Smooth muscle cell (in vitro differentiated cells): Measurements from ENCODE around the gene RTL10. TPM values are rescaled to one million over a fixed set of nuclear protein-coding genes. Genes with fewer than 3 reads are reported as not detected.

Experiments used
- DNase-seq: peaks from one replicate; lab custom pipeline; 2025; ENCODE audit not compliant: unreplicated experiment; lab: John Stamatoyannopoulos, UW
- H2AFZ ChIP-seq: fragments of 200-600 bp; sonication (generic); 2 replicates; pipeline ENCODE4 v1.6.0; 2016; ENCODE audit warnings: antibody characterized with exemption, low read depth, mild to moderate bottlenecking
- H3F3A ChIP-seq: fragments of 200-600 bp; sonication (generic); 2 replicates; pipeline ENCODE4 v1.6.0; 2017; ENCODE audit warnings: antibody characterized with exemption, low read depth
- H3K27ac ChIP-seq: fragments of 200-600 bp; sonication (generic); 2 replicates; pipeline ENCODE4 v1.5.1; 2016; ENCODE audit warnings: low read depth, mild to moderate bottlenecking
- H3K27me3 ChIP-seq: fragments of 200-600 bp; sonication (generic); 2 replicates; pipeline ENCODE4 v1.6.1; 2016; ENCODE audit warnings: low read depth, mild to moderate bottlenecking
- H3K36me3 ChIP-seq: fragments of 200-600 bp; sonication (generic); 2 replicates; pipeline ENCODE4 v1.5.1; 2016; ENCODE audit warnings: low read depth
- H3K4me1 ChIP-seq: fragments of 200-600 bp; sonication (generic); 2 replicates; pipeline ENCODE4 v1.5.1; 2016; ENCODE audit warnings: low read depth
- H3K4me2 ChIP-seq: fragments of 200-600 bp; sonication (generic); 2 replicates; pipeline ENCODE4 v1.6.0; 2016; ENCODE audit warnings: mild to moderate bottlenecking
- H3K4me3 ChIP-seq: fragments of 200-600 bp; sonication (generic); 2 replicates; pipeline ENCODE4 v1.5.1; 2016; ENCODE audit warnings: mild to moderate bottlenecking
- H3K79me2 ChIP-seq: fragments of 200-600 bp; sonication (generic); 2 replicates; pipeline ENCODE4 v1.6.0; 2016; ENCODE audit warnings: low read depth, mild to moderate bottlenecking
- H3K9ac ChIP-seq: fragments of 200-600 bp; sonication (generic); 2 replicates; pipeline ENCODE4 v1.6.0; 2016; ENCODE audit warnings: low read depth
- H3K9me3 ChIP-seq: fragments of 200-600 bp; sonication (generic); replicated peaks from 2 replicates; pipeline ENCODE4 v1.5.1; 2016; ENCODE audit warnings: low read depth
- H4K20me1 ChIP-seq: fragments of 200-600 bp; sonication (generic); 2 replicates; pipeline ENCODE4 v1.6.0; 2016; ENCODE audit warnings: low read depth
- WGBS: methylation state at CpG from one replicate; pipeline ENCODE4 v1.1.7; 2016; ENCODE audit warnings: low lambda C conversion rate; 5-methylcytosine and 5-hydroxymethylcytosine counted together
- polyA plus RNA-seq: library from polyadenylated mRNA; unstranded; fragments of >200 nt; fragmentation: Nextera tagmentation; extraction: Ambion mirVana; gene quantifications from 2 replicates; pipeline ENCODE4 v1.2.1, GENCODE V29; 2016
- total RNA-seq: library from RNA; depleted of rRNA; stranded (reverse); fragments of >200 nt; gene quantifications from 2 replicates; pipeline ENCODE4 v1.2.3, GENCODE V29; 2014
- TF ChIP-seq, protein P1 (sequence below): fragments of 200-600 bp; sonication (generic); IDR thresholded peaks from 2 replicates; pipeline ENCODE4 v1.5.1; 2017; ENCODE audit warnings: borderline replicate concordance, mild to moderate bottlenecking, antibody characterized with exemption; ENCODE audit not compliant: insufficient read depth, poor library complexity, severe bottlenecking

RTL10 gene
- total and polyA plus RNA-seq, 2 experiments from 2014 or later: 3.8 to 7.5 TPM

DNA sequence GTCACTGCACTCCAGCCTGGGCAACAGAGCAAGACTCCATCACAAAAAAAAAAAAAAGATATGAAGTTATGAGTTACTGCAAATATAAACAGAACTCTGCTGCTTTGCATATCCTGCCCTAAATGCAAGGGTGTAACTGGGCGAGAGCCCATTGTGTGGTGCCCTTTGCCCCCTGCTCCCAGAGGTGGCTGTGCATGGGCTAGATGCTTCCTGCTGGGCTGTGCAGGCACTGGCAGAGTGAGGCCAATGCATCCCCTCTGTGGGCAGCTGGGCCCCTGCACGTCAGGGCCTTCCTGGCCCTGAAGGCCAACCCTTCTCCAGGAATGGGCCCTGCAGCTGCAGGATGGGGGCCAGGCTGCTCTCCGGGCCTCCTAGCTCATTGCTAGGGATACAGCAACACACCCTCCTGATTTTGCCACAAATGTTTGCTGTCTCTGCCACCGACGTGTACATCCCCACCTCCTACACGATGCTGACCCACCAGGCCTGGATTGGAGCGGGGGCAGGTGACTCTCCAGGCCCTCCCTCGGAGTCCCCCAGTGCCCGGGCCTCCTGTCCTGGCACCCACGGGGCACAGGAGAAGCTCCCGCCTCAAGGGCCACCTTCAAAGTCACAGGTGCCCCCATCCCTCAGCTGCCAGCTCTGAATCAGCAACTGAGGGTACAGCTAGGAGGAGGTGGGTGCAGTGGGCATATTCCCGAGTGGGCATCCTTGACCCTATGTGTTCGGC is 46.2 kb upstream of the RTL10 start:
- DNase-seq: no peak
- no peak overlapping the region for H3K4me3 ChIP-seq
- H3K27ac ChIP-seq: no peak overlapping the region
- no peaks in the 10 kb centered on the region for H3F3A ChIP-seq
- no peak overlapping the region for H3K9ac ChIP-seq
- H3K79me2 ChIP-seq: no peaks in the 10 kb centered on the region
- TF ChIP-seq, protein P1, sequence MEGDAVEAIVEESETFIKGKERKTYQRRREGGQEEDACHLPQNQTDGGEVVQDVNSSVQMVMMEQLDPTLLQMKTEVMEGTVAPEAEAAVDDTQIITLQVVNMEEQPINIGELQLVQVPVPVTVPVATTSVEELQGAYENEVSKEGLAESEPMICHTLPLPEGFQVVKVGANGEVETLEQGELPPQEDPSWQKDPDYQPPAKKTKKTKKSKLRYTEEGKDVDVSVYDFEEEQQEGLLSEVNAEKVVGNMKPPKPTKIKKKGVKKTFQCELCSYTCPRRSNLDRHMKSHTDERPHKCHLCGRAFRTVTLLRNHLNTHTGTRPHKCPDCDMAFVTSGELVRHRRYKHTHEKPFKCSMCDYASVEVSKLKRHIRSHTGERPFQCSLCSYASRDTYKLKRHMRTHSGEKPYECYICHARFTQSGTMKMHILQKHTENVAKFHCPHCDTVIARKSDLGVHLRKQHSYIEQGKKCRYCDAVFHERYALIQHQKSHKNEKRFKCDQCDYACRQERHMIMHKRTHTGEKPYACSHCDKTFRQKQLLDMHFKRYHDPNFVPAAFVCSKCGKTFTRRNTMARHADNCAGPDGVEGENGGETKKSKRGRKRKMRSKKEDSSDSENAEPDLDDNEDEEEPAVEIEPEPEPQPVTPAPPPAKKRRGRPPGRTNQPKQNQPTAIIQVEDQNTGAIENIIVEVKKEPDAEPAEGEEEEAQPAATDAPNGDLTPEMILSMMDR: no peak
- H3K27me3 ChIP-seq: no peaks in the 10 kb centered on the region
- no peaks in the 10 kb centered on the region for H3K9me3 ChIP-seq
- WGBS: 92% methylated on average over 13 of the region's 13 CpGs
- no peaks in the 10 kb centered on the region for H3K36me3 ChIP-seq
- peaks cover 15% of the 10 kb centered on the region for H3K4me1 ChIP-seq
- H2AFZ ChIP-seq: no peak overlapping the region
- no peak overlapping the region for H3K4me2 ChIP-seq
- H4K20me1 ChIP-seq: no peaks in the 10 kb centered on the region

DNA sequence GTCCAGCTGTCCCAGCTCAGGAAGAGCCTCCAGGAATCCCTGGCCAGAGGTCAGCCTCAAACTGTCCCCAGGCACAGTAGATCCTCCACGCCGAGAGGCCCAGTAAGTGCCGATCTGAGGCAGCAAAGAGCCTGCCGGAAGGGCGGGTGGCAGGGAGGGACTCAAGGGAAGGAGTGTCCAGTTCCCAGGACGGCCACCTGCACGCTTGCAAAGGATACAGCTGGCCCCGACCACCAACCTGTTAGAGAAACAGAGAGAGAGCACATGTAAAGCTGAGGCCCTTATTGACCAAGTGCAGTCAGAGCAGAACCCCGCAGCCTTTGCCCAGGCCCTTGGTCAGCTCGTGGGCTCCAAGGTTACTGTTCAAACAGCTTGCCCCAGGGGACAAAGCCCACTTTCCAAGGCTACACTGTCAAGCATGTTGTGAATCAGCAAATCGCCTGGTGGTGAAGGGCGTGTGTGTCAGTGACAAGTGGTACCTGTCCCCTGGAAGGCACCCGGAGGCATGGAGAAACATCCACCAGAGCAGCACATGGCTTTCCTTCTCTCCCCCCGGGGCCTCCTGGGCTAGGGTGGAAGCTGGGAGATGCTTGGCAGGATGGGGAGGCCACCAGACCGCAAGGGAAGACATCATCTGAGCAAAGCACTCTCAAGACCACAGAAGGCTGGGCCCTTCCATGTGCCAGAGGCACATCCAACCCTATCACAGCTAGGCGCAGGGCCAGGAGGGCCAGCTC is 44.3 kb upstream of the RTL10 start:
- Histone ChIP-seq H3K9me3 (no peaks in the 10 kb centered on the region), H3K36me3 (no peaks in the 10 kb centered on the region), H3K27ac (no peak overlapping the region), H4K20me1 (no peaks in the 10 kb centered on the region), H3K4me1 (peaks cover 15% of the 10 kb centered on the region), H2AFZ (no peak overlapping the region), H3F3A (no peaks in the 10 kb centered on the region), H3K27me3 (no peaks in the 10 kb centered on the region), H3K9ac (no peak overlapping the region), H3K4me3 (no peak overlapping the region), H3K79me2 (no peaks in the 10 kb centered on the region), H3K4me2 (no peak overlapping the region)
- WGBS: 91% methylated on average over 16 of the region's 16 CpGs
- TF ChIP-seq, protein P1: no peak
- DNase-seq: no peak

DNA sequence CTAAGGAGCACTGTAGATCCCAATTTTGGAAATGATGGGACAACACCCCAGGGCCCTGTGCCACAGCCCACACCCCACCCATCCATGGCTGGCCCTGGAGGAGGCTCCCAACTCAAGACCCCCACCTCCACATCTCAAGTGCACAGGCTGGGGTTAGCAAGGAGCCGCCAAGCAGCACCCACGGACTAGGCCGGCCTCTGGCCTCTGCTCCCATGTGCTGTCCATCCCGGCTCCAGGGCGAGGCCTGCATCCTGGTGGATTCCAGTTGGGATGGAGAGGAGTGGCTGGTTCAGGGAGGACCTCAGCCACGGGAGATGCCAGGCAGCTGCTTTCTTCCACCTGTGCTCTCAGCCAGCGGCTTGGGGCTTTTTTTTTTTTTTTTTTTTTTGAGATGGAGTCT is 43.5 kb upstream of the RTL10 start:
- Histone ChIP-seq H3K9me3 (no peaks in the 10 kb centered on the region), H3K79me2 (no peaks in the 10 kb centered on the region), H3K36me3 (no peaks in the 10 kb centered on the region), H3K27me3 (no peaks in the 10 kb centered on the region), H3K4me1 (peaks cover 12% of the 10 kb centered on the region), H4K20me1 (no peaks in the 10 kb centered on the region), H3K4me3 (no peak overlapping the region), H3F3A (no peaks in the 10 kb centered on the region), H3K4me2 (no peak overlapping the region), H3K9ac (no peak overlapping the region), H2AFZ (no peak overlapping the region), H3K27ac (no peak overlapping the region)
- 86% methylated on average over 7 of the region's 7 CpGs for WGBS
- TF ChIP-seq, protein P1: no peak
- no peak for DNase-seq

DNA sequence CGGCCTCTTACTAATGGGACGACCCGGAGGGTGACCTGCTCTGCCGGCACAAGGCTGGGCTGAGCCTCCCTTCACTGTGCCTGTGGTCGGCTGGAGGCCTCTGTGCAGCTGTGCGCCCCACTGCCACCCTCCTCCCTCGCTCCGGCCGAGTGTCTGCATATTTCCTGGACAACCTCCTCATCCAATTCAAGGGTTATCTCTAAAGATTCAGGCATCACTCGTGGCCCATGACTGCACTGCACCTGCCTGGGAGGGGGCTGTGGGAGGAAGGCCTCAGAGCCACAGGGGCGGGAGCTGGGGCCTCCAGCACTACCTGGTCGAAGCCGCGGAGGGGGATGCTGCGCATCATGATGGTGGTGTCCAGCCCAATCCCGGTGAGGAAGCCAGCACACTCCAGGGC is 43.1 kb upstream of the RTL10 start:
- Histone ChIP-seq H3K4me1 (peaks cover 11% of the 10 kb centered on the region), H3K36me3 (no peaks in the 10 kb centered on the region), H4K20me1 (no peaks in the 10 kb centered on the region), H3K9me3 (no peaks in the 10 kb centered on the region), H3K27me3 (no peaks in the 10 kb centered on the region), H3K27ac (no peak overlapping the region), H3K79me2 (no peaks in the 10 kb centered on the region), H2AFZ (no peak overlapping the region), H3K9ac (no peak overlapping the region), H3F3A (no peaks in the 10 kb centered on the region), H3K4me2 (no peak overlapping the region), H3K4me3 (no peak overlapping the region)
- TF ChIP-seq, protein P1: no peak
- WGBS: 93% methylated on average over 16 of the region's 16 CpGs
- DNase-seq: no peak
